ENCODE results near the gene ZDHHC14.

Gene ZDHHC14

GRCh38 chr6:157520117-157520406, 139.1 kb downstream of the ZDHHC14 start:
- DNase-seq, result no peak

- DNase-seq, result no peak
Observed at GRCh38 chr6:157520596-157521361, 139.8 kb downstream of the ZDHHC14 start.

GRCh38 chr6:157521362-157522335, 140.7 kb downstream of the ZDHHC14 start:
- no peak for DNase-seq

DNA sequence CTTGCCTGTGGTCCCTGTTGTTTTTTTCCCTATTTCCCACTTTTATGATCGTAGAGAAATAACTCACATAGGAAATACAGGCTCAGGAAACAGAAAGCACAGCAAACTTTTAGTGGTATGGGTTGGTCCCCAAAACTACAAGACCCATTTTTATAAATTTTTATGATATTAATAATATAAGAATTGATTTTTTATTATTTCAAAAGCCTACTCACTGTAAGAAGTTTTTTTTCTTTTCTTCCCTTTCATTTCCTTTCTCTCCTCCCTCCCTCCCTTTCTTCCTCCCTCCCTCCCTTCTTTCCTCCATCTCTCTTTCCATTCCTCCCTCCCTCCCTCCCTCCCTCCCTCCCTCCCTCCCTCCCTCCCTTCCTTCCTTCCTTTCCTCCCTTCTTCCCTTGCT, 141.5 kb downstream of the ZDHHC14 start:
- DNase-seq, result no peak

GRCh38 chr6:157524735-157525134, 143.7 kb downstream of the ZDHHC14 start:
- DNase-seq, result no peak

DNA sequence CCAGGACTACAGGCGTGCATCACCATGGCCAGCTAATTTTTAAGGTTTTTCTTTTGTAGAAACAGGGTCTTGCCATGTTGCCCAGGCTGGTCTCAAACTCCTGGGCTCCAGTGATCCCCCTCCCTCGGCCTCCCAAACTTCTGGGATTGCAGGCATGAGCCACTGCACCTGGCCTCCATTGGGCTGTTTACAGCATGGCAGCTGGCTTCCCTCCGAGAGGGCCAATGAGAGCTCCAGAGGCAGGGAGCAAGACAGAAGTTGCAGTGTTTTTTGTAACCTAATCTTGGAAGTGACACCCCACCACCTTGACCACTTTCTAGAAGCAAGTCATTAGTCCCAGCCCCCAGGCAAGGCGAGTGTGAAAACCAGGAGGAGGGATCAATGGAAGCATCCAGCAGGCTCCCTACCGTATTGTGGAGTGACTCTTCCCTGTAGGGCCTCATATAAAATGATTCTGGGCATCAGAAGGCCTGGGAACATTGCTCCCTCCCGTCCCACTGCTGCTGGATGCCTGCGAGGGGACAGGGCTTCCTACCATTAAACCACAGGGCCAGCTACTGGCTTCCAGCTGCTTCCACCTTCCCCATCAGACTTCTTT, 144.4 kb downstream of the ZDHHC14 start:
- no peak for DNase-seq

DNA sequence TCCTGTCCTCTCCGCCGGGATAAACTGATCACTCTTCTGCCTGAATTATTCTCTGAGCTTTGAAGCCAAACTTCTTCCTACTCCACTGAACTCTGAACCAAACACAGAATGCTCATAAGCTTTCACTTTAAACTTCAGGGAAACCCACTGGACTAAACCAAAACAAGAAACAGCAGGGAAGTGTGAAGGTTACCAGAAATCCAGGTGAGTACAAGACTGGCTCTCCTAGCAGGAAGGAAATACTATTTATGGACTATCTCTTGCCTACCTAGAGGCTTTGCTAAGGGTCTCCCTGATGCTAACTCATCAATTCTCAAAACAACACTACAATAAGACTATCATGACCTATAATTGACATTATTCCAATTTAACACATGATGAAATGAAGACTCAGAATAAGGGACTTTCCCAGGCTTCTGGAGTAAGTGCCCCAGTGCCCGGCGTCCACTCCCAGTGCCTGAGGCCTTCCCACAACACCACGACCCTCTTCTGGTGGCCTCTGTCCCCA, 145.0 kb downstream of the ZDHHC14 start:
- DNase-seq, result no peak

DNA sequence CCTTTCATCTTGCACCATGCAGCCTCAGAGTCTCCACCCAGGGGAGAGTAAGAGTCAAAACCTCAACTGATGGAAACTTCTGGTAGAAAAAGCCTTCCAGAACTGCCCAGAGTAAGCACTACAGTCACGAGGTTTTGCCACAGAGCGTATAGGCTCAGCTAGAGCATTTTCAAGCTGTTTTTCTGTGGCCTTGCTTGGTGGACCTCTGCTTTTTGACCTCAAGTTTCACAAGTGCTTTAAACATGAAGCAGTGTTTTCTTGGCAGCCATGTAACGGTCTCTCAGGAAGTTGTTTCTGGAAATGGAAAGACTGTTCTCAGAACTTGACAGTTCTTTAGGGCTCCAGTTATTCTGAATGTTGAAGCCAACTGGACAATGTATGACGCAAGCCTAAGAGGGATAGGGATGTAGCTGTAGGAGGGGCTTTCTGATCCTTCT, 146.5 kb downstream of the ZDHHC14 start:
- DNase-seq, result no peak

DNA sequence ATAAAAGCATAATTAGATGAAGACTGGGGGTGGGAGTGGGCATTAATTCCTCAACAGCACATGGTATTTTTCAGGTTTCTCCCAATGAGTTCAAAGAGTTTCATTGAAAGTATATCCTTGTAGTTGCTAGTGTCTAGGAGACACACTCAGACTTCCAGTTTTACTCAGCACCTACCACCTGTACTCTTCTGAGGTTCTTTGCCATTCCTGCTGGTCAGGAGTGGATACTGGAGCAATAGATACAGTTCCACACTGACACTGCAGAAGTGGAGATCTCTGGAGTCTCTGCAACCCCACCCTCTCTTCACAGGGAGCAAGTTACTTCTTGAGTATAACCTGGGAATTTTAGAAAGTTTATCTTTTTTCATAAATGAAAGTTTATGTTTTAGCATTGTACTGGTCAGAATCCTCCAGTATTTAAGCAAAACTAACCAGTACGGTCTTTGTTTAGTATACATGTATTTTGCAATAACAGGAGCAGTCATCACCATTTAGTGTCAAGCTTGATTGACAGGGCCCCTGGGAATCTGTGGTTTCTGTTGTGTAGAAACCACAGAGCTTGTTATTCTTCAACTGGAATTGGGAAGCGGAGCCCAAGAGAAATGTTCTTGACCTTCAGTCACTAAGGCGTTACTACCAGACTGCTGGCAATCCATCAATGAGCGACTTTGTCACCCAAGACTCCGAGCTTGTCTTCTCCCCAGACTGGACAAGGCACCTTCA, 148.1 kb downstream of the ZDHHC14 start:
- peak; percentile 34 for DNase-seq

GRCh38 chr6:157529654-157530039, 148.7 kb downstream of the ZDHHC14 start:
- no peak for DNase-seq

- DNase-seq, result no peak
Observed at GRCh38 chr6:157530126-157530525, 149.1 kb downstream of the ZDHHC14 start.

DNA sequence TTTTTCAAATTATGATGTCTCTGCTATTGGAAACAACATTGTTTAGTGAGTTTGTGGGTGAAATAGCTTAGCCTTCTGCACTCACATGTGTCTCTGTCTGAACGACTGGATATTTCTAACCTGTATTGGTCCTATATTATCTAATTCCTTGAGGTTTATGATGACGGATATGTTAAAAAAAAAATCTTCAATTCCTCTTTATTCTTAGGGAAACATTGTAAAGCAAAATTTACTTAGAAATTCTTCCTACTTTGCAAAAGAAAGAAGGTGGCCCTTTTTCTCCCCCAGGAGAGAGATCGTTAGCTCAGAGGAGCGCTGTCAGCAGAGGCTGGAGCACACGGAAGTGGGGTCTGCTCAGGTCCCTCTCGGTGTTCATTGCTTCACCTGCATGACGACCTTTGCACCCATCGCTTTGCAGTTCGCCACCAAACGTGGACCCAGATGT, 149.8 kb downstream of the ZDHHC14 start:
- no peak for DNase-seq

GRCh38 chr6:157531169-157531985, 150.4 kb downstream of the ZDHHC14 start:
- DNase-seq, result no peak

DNA sequence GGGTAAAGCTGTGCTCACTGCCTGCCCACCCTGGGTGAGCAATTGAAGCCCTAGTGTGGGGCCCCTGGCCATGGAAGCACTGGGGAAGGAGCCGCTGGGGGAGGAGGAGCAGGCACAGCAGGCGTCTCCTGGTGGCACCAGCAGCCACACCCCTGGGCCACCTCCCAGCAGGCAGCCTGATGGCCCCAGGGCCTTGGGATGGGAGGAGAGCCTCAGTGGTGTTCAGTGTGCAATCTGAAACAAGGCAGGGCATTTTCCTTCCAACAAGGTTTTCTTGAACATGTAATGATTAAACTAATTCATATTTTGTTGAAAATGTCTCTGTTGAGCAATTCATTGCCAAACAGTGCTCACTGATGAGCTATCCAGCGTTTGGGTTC, 151.0 kb downstream of the ZDHHC14 start:
- DNase-seq, result no peak

DNA sequence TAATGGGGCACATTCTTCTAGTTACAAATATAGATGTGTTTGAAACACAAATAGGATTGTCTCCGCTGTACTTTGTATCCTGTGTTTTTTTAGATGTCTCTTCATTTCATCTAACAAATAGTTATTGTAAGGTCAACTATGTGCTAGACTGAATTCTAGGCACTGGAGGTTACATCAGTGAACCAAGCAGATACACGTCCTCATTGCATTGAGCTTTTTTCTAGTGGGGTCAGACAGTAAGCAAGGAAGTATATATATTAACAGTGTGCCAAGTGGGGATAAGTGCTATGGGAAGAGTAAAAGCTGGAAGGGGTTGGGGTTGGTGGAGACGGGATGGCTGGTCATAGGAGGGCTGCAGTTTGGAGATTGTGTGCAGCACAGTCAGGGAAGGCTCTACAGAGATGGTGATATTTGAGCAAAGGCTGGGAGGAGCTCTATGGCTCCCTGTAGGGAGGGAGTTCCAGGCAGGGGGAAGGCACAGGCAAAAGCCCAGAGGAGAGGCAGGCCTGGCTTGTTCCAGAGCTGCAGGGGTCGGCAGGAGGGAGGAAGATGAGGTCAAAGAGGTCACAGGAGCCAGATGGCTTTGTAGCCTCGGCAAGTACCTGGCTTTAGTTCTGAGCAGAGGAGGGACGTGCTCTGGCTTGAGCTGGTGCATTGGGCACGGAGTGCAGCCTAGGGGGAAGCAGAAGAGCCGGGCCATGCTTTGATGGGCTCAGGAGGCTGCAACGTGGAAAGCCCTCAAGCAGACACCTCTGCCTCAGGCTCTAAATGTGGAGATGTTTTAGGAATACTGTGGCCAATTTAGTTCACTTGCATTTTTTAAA, 152.3 kb downstream of the ZDHHC14 start:
- DNase-seq, result no peak

GRCh38 chr6:157534134-157534871, 153.3 kb downstream of the ZDHHC14 start:
- no peak for DNase-seq

DNA sequence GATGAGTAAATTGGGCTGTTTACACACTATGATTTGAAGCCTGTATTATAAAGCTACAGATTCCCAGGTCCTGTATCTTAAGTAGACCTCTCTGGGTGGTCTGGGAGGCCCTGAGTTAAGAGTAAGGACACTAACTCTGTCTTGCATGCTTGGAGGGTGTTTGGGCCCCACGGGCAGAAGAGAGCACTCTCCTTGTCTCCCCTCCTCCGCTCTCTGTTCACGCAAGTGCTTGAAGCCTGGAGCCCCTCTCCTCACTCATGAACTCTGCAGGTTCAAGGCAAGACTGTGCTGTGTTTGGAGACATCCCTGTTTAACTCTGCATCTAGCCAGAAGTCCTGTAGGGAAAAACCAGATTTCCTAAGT, 154.0 kb downstream of the ZDHHC14 start:
- no peak for DNase-seq

GRCh38 chr6:157535340-157536222, 154.6 kb downstream of the ZDHHC14 start:
- DNase-seq, result peak; percentile 63

DNA sequence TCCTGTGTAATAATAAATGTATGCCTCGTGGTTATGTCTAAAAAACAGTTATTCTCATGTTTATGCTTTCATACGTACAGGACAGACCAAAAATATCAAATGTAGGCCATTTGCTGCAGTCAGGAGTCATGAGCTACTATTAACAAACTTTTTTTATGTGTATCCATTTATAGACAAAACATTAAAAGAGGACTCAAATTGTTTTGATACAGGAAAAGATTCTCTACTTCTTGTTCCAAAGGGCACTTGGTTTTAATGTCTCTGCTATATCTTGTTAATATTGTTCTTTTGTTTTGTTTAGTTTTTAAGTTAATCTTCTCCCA, 155.2 kb downstream of the ZDHHC14 start:
- DNase-seq, result no peak

Data from eye (tissue), 1 donor.